CD8-positive, alpha-beta memory T cell (primary cell): ENCODE data around the gene SSR3. TPM values are rescaled to one million over a fixed set of nuclear protein-coding genes. Genes with fewer than 3 reads are reported as not detected.
"Not testable (repeated sequence)": the region's sequence is repeated elsewhere in the genome, so short reads cannot be mapped to it uniquely, and the experiment has no call there.

Experiments used
- CTCF ChIA-PET: fragments of 350-600 bp; sonication (Branson Sonifier 250); formaldehyde crosslinking; loops from one replicate; lab custom pipeline; 2021; ENCODE audit warnings: antibody characterized with exemption; lab: Charles Lee
- POLR2A ChIA-PET: fragments of 350-600 bp; sonication (Branson Sonifier 250); formaldehyde crosslinking; loops from one replicate; lab custom pipeline; 2021; ENCODE audit warnings: antibody characterized with exemption; lab: Charles Lee
- DNase-seq, 5 donors: peaks; one replicate each; pipeline versions ENCODE4 v3.0.0 to v3.0.0-alpha.2; 2020 to 2022; ENCODE audit warnings: mixed read lengths in 1 of 5
- H3K27ac ChIP-seq: one replicate; pipeline ENCODE4 v1.7.0; 2013; ENCODE audit warnings: low read depth, mild to moderate bottlenecking, low read length, moderate library complexity
- H3K27me3 ChIP-seq: 2 replicates; pipeline ENCODE4 v1.7.0; 2013; ENCODE audit warnings: low read length, mild to moderate bottlenecking; ENCODE audit not compliant: insufficient read depth, poor library complexity, severe bottlenecking
- H3K36me3 ChIP-seq: 2 replicates; pipeline ENCODE4 v1.7.0; 2013; ENCODE audit warnings: mild to moderate bottlenecking, low read length, moderate library complexity; ENCODE audit not compliant: insufficient read depth
- H3K4me1 ChIP-seq: 2 replicates; pipeline ENCODE4 v1.7.0; 2013; ENCODE audit warnings: mild to moderate bottlenecking, low read length, moderate library complexity; ENCODE audit not compliant: insufficient read depth
- H3K4me3 ChIP-seq: 2 replicates; pipeline ENCODE4 v1.7.0; 2013; ENCODE audit warnings: mild to moderate bottlenecking, low read length
- H3K9me3 ChIP-seq: 2 replicates; pipeline ENCODE4 v1.7.0; 2013; ENCODE audit warnings: mild to moderate bottlenecking, low read length
- H3K27ac Mint-ChIP-seq, 8 donors: one replicate each; pipeline ENCODE4 v1.8.0; 2020 to 2021; ENCODE audit warnings: mixed read lengths in 8 of 8, mild to moderate bottlenecking in 6 of 8, inconsistent platforms in 3 of 8, moderate library complexity in 3 of 8
- H3K27me3 Mint-ChIP-seq, 2 donors: one replicate each; pipeline ENCODE4 v1.8.0; 2020 to 2021; ENCODE audit warnings: mixed read lengths in 2 of 2, mild to moderate bottlenecking in 1 of 2, moderate library complexity in 1 of 2
- H3K36me3 Mint-ChIP-seq, 3 donors: one replicate each; pipeline ENCODE4 v1.8.0; 2020 to 2021; ENCODE audit warnings: mixed read lengths in 3 of 3, inconsistent platforms in 1 of 3, mild to moderate bottlenecking in 1 of 3
- H3K4me1 Mint-ChIP-seq, 3 donors: one replicate each; pipeline ENCODE4 v1.8.0; 2020 to 2021; ENCODE audit warnings: mixed read lengths in 3 of 3, inconsistent platforms in 1 of 3, mild to moderate bottlenecking in 1 of 3
- H3K4me3 Mint-ChIP-seq, 7 donors: one replicate each; pipeline ENCODE4 v1.8.0; 2020 to 2021; ENCODE audit warnings: mixed read lengths in 7 of 7, mild to moderate bottlenecking in 6 of 7, moderate library complexity in 4 of 7, inconsistent platforms in 2 of 7
- H3K9me3 Mint-ChIP-seq, 5 donors: one replicate each; pipeline ENCODE4 v1.8.0; 2020 to 2022; ENCODE audit warnings: mixed read lengths in 5 of 5, mild to moderate bottlenecking in 3 of 5, moderate library complexity in 2 of 5, inconsistent platforms in 1 of 5
- polyA plus RNA-seq: library from polyadenylated mRNA; unstranded; fragments of 300-500 nt; fragmentation: Illumina TruSeq; gene quantifications from one replicate; pipeline ENCODE4 v1.2.3, GENCODE V29; 2021
- total RNA-seq, 2 experiments: library from RNA; stranded (reverse); gene quantifications; one replicate each; pipeline ENCODE4 v1.2.3, GENCODE V29; 2021

Gene SSR3
- total and polyA plus RNA-seq, 3 experiments from 2014 or later = 144 to 175 (median 171) TPM

GRCh38 chr3:156581954-156582353, 27.0 kb upstream of the SSR3 start:
- Mint-ChIP-seq H3K27me3 (peaks cover 5 to 21% of the 10 kb centered on the region in 2 donors), H3K36me3 (peaks cover 0 to 3% (median 0%) of the 10 kb centered on the region in 3 donors), H3K4me3 (no peak overlapping the region), H3K9me3 (no peaks in the 10 kb centered on the region), H3K4me1 (peaks cover 0 to 4% (median 3%) of the 10 kb centered on the region in 3 donors), H3K27ac (no peak overlapping the region)
- H3K27me3 ChIP-seq = no peaks in the 10 kb centered on the region
- H3K36me3 ChIP-seq = no peaks in the 10 kb centered on the region
- no peak overlapping the region for H3K4me3 ChIP-seq
- ChIA-PET CTCF (no interaction called here), POLR2A (no interaction called here)
- no peak overlapping the region for H3K27ac ChIP-seq
- no peaks in the 10 kb centered on the region for H3K4me1 ChIP-seq
- no peaks in the 10 kb centered on the region for H3K9me3 ChIP-seq
- no peak for DNase-seq

GRCh38 chr3:156581033-156581432, 26.1 kb upstream of the SSR3 start:
- Mint-ChIP-seq H3K27me3 (peaks cover 7 to 29% of the 10 kb centered on the region in 2 donors), H3K27ac (no peak overlapping the region), H3K4me1 (peaks cover 0 to 4% (median 3%) of the 10 kb centered on the region in 3 donors), H3K9me3 (no peaks in the 10 kb centered on the region), H3K4me3 (no peak overlapping the region), H3K36me3 (peaks cover 0 to 3% (median 0%) of the 10 kb centered on the region in 3 donors)
- no peaks in the 10 kb centered on the region for H3K4me1 ChIP-seq
- H3K27me3 ChIP-seq = no peaks in the 10 kb centered on the region
- H3K36me3 ChIP-seq = no peaks in the 10 kb centered on the region
- H3K4me3 ChIP-seq = no peak overlapping the region
- ChIA-PET CTCF (no interaction called here), POLR2A (no interaction called here)
- no peak for DNase-seq
- H3K27ac ChIP-seq = no peak overlapping the region
- H3K9me3 ChIP-seq = no peaks in the 10 kb centered on the region

- Mint-ChIP-seq H3K9me3 (peaks cover 0 to 2% (median 0%) of the 10 kb centered on the region in 5 donors), H3K4me1 (peaks cover 0 to 4% (median 3%) of the 10 kb centered on the region in 3 donors), H3K27ac (no peak overlapping the region), H3K4me3 (no peak overlapping the region), H3K27me3 (peaks cover 9 to 37% of the 10 kb centered on the region in 2 donors), H3K36me3 (peaks cover 0 to 3% (median 0%) of the 10 kb centered on the region in 3 donors)
- no peaks in the 10 kb centered on the region for H3K4me1 ChIP-seq
- no peak for DNase-seq
- CTCF ChIA-PET = no interaction called here
- H3K4me3 ChIP-seq = no peak overlapping the region
- H3K9me3 ChIP-seq = no peaks in the 10 kb centered on the region
- H3K27ac ChIP-seq = no peak overlapping the region
- no peaks in the 10 kb centered on the region for H3K27me3 ChIP-seq
- no peaks in the 10 kb centered on the region for H3K36me3 ChIP-seq
- POLR2A ChIA-PET = no interaction called here
These were observed 24.5 kb upstream of the SSR3 start for GRCh38 chr3:156579427-156579851.

GRCh38 chr3:156577736-156578135, 22.8 kb upstream of the SSR3 start:
- Histone ChIP-seq H3K36me3 (no peaks in the 10 kb centered on the region), H3K9me3 (no peaks in the 10 kb centered on the region), H3K4me3 (no peak overlapping the region), H3K27ac (no peak overlapping the region), H3K27me3 (no peaks in the 10 kb centered on the region), H3K4me1 (no peaks in the 10 kb centered on the region)
- Mint-ChIP-seq H3K4me3 (no peak overlapping the region), H3K27me3 (peaks cover 14 to 44% of the 10 kb centered on the region in 2 donors), H3K9me3 (peaks cover 0 to 3% (median 0%) of the 10 kb centered on the region in 5 donors), H3K4me1 (no peaks in the 10 kb centered on the region), H3K36me3 (peaks cover 0 to 3% (median 0%) of the 10 kb centered on the region in 3 donors), H3K27ac (no peak overlapping the region)
- no peak for DNase-seq
- ChIA-PET CTCF (no interaction called here), POLR2A (no interaction called here)

- peaks cover 0 to 3% (median 0%) of the 10 kb centered on the region in 5 donors for H3K9me3 Mint-ChIP-seq
- H3K36me3 ChIP-seq = no peaks in the 10 kb centered on the region
- peaks cover 14 to 50% of the 10 kb centered on the region in 2 donors for H3K27me3 Mint-ChIP-seq
- ChIA-PET CTCF (no interaction called here), POLR2A (no interaction called here)
- H3K36me3 Mint-ChIP-seq = peaks cover 0 to 6% (median 0%) of the 10 kb centered on the region in 3 donors
- H3K27ac Mint-ChIP-seq = no peak overlapping the region
- H3K27ac ChIP-seq = no peak overlapping the region
- no peak overlapping the region for H3K4me3 Mint-ChIP-seq
- DNase-seq = no peak
- no peak overlapping the region for H3K4me3 ChIP-seq
- H3K4me1 ChIP-seq = no peaks in the 10 kb centered on the region
- no peaks in the 10 kb centered on the region for H3K9me3 ChIP-seq
- no peaks in the 10 kb centered on the region for H3K27me3 ChIP-seq
- no peaks in the 10 kb centered on the region for H3K4me1 Mint-ChIP-seq
These were observed 21.9 kb upstream of the SSR3 start for GRCh38 chr3:156576651-156577348.

GRCh38 chr3:156576051-156576450, 21.1 kb upstream of the SSR3 start:
- POLR2A ChIA-PET = no interaction called here

GRCh38 chr3:156575641-156576040, 20.7 kb upstream of the SSR3 start:
- Mint-ChIP-seq H3K27me3 (peaks cover 19 to 51% of the 10 kb centered on the region in 2 donors), H3K4me1 (no peaks in the 10 kb centered on the region), H3K9me3 (peaks cover 0 to 3% (median 0%) of the 10 kb centered on the region in 5 donors), H3K27ac (no peak overlapping the region), H3K4me3 (no peak overlapping the region), H3K36me3 (peaks cover 0 to 6% (median 0%) of the 10 kb centered on the region in 3 donors)
- Histone ChIP-seq H3K4me1 (no peaks in the 10 kb centered on the region), H3K9me3 (no peaks in the 10 kb centered on the region), H3K27ac (no peak overlapping the region), H3K27me3 (no peaks in the 10 kb centered on the region), H3K4me3 (no peak overlapping the region), H3K36me3 (no peaks in the 10 kb centered on the region)
- no peak for DNase-seq
- CTCF ChIA-PET = no interaction called here
- POLR2A ChIA-PET = no interaction called here

More at GRCh38 chr3:156576051-156576450, 21.1 kb upstream of the SSR3 start:
- Mint-ChIP-seq H3K9me3 (peaks cover 0 to 3% (median 0%) of the 10 kb centered on the region in 5 donors), H3K27me3 (peaks cover 16 to 53% of the 10 kb centered on the region in 2 donors), H3K36me3 (peaks cover 0 to 6% (median 0%) of the 10 kb centered on the region in 3 donors), H3K27ac (no peak overlapping the region), H3K4me3 (no peak overlapping the region), H3K4me1 (no peaks in the 10 kb centered on the region)
- Histone ChIP-seq H3K36me3 (no peaks in the 10 kb centered on the region), H3K9me3 (no peaks in the 10 kb centered on the region), H3K4me3 (no peak overlapping the region), H3K27ac (no peak overlapping the region), H3K27me3 (no peaks in the 10 kb centered on the region), H3K4me1 (no peaks in the 10 kb centered on the region)
- CTCF ChIA-PET = no interaction called here
- no peak for DNase-seq

- H3K9me3 ChIP-seq, H3K27ac Mint-ChIP-seq, H3K4me3 Mint-ChIP-seq, H3K36me3 Mint-ChIP-seq, H3K9me3 Mint-ChIP-seq, DNase-seq, H3K4me3 ChIP-seq, H3K4me1 Mint-ChIP-seq, H3K27ac ChIP-seq, H3K27me3 ChIP-seq, H3K36me3 ChIP-seq, CTCF ChIA-PET, H3K4me1 ChIP-seq, POLR2A ChIA-PET: not testable (repeated sequence)
- peaks cover 17 to 34% of the 10 kb centered on the region in 2 donors for H3K27me3 Mint-ChIP-seq
These were observed 15.0 kb upstream of the SSR3 start for GRCh38 chr3:156569881-156570280.
